OCI-LY1 (cell line): Measurements from ENCODE around the gene MAB21L4.

Experiments
- H2AFZ ChIP-seq: fragments of 200-600 bp; sonication (generic), shearing (Covaris generic); 2 replicates; pipeline ENCODE4 v1.6.0; 2014; ENCODE audit warnings: antibody characterized with exemption, mild to moderate bottlenecking, low read length
- H3F3A ChIP-seq: fragments of 200-600 bp; sonication (generic), shearing (Covaris generic); 2 replicates; pipeline ENCODE4 v1.6.0; 2014; ENCODE audit warnings: mild to moderate bottlenecking, antibody characterized with exemption, low read length, moderate library complexity; ENCODE audit not compliant: insufficient read depth
- H3K27ac ChIP-seq: fragments of 200-600 bp; sonication (generic); 2 replicates; pipeline ENCODE4 v1.5.1; 2014; ENCODE audit warnings: low read length, mixed run types, mild to moderate bottlenecking, low read depth; ENCODE audit not compliant: poor library complexity, severe bottlenecking
- H3K27me3 ChIP-seq: fragments of 200-600 bp; sonication (generic); 2 replicates; pipeline ENCODE4 v1.6.0; 2014; ENCODE audit warnings: antibody characterized with exemption, mild to moderate bottlenecking, low read length, moderate library complexity; ENCODE audit not compliant: insufficient read depth
- H3K36me3 ChIP-seq: fragments of 200-600 bp; sonication (generic); 2 replicates; pipeline ENCODE4 v1.6.1; 2014; ENCODE audit warnings: mild to moderate bottlenecking, antibody characterized with exemption, low read length, moderate library complexity, mixed read lengths; ENCODE audit not compliant: insufficient read depth
- H3K4me1 ChIP-seq: fragments of 200-600 bp; sonication (generic); 2 replicates; pipeline ENCODE4 v1.5.1; 2014; ENCODE audit warnings: mild to moderate bottlenecking, low read length, moderate library complexity; ENCODE audit not compliant: insufficient read depth, severe bottlenecking
- H3K4me2 ChIP-seq: fragments of 200-600 bp; sonication (generic), shearing (Covaris generic); 2 replicates; pipeline ENCODE4 v1.6.1; 2014; ENCODE audit warnings: low read length
- H3K4me3 ChIP-seq: fragments of 200-600 bp; sonication (generic); 2 replicates; pipeline ENCODE4 v1.5.1; 2014; ENCODE audit warnings: low read length, low read depth, mild to moderate bottlenecking, mixed read lengths; ENCODE audit not compliant: poor library complexity, severe bottlenecking
- H3K79me2 ChIP-seq: fragments of 200-600 bp; shearing (Covaris generic); 2 replicates; pipeline ENCODE4 v1.6.1; 2016; ENCODE audit warnings: mixed run types, low read length, mixed read lengths; ENCODE audit not compliant: insufficient read depth
- H3K9ac ChIP-seq: fragments of 200-600 bp; sonication (generic), shearing (Covaris generic); 2 replicates; pipeline ENCODE4 v1.6.1; 2014; ENCODE audit warnings: mild to moderate bottlenecking, low read length, mixed read lengths
- H3K9me2 ChIP-seq: fragments of 200-600 bp; sonication (generic), shearing (Covaris generic); 2 replicates; pipeline ENCODE4 v1.6.1; 2014; ENCODE audit warnings: low read depth, mild to moderate bottlenecking, low read length, mixed read lengths
- H3K9me3 ChIP-seq: fragments of 200-600 bp; shearing (Covaris generic); 2 replicates; pipeline ENCODE4 v1.6.1; 2014; ENCODE audit warnings: low read length, mixed read lengths
- H4K20me1 ChIP-seq: fragments of 200-600 bp; sonication (generic), shearing (Covaris generic); 2 replicates; pipeline ENCODE4 v1.6.0; 2016; ENCODE audit warnings: mild to moderate bottlenecking, low read length; ENCODE audit not compliant: insufficient read depth
- CTCF ChIP-seq: fragments of 200-600 bp; sonication (generic), shearing (Covaris generic); IDR thresholded peaks from 2 replicates; pipeline ENCODE4 v1.5.1; 2017; ENCODE audit warnings: mild to moderate bottlenecking, antibody characterized with exemption, low read length, moderate library complexity, mixed read lengths
- EZH2 ChIP-seq: fragments of 200-600 bp; sonication (generic), shearing (Covaris generic); IDR thresholded peaks from 2 replicates; pipeline ENCODE4 v1.8.0; 2017; ENCODE audit warnings: borderline replicate concordance, mixed run types, mild to moderate bottlenecking, antibody characterized with exemption, low read length, moderate library complexity, mixed read lengths

MAB21L4 gene

GRCh38 chr2:240894006-240894405, 1.9 kb downstream of the MAB21L4 start:
- H3K4me2 ChIP-seq: no peak overlapping the region

GRCh38 chr2:240893363-240893844, 2.6 kb downstream of the MAB21L4 start:
- no peak for TF ChIP-seq EZH2
- no peak for TF ChIP-seq CTCF
- no peaks in the 10 kb centered on the region for H3K9me2 ChIP-seq
- H3K9ac ChIP-seq: no peak overlapping the region
- no peaks in the 10 kb centered on the region for H3K4me1 ChIP-seq
- H3F3A ChIP-seq: no peaks in the 10 kb centered on the region
- no peak overlapping the region for H2AFZ ChIP-seq
- no peak overlapping the region for H3K4me3 ChIP-seq
- no peak overlapping the region for H3K27ac ChIP-seq
- no peaks in the 10 kb centered on the region for H3K36me3 ChIP-seq
- no peaks in the 10 kb centered on the region for H4K20me1 ChIP-seq
- no peaks in the 10 kb centered on the region for H3K9me3 ChIP-seq
- H3K4me2 ChIP-seq: no peak overlapping the region
- H3K27me3 ChIP-seq: no peaks in the 10 kb centered on the region
- H3K79me2 ChIP-seq: no peaks in the 10 kb centered on the region

More at GRCh38 chr2:240894006-240894405, 1.9 kb downstream of the MAB21L4 start:
- no peaks in the 10 kb centered on the region for H4K20me1 ChIP-seq
- H3K9me3 ChIP-seq: no peaks in the 10 kb centered on the region
- no peak overlapping the region for H3K9ac ChIP-seq
- H3K79me2 ChIP-seq: no peaks in the 10 kb centered on the region
- H3K27me3 ChIP-seq: no peaks in the 10 kb centered on the region
- no peaks in the 10 kb centered on the region for H3F3A ChIP-seq
- H3K4me3 ChIP-seq: no peak overlapping the region
- H3K4me1 ChIP-seq: no peaks in the 10 kb centered on the region
- H3K9me2 ChIP-seq: no peaks in the 10 kb centered on the region
- no peaks in the 10 kb centered on the region for H3K36me3 ChIP-seq
- H3K27ac ChIP-seq: no peak overlapping the region
- TF ChIP-seq EZH2 (no peak), CTCF (no peak)
- no peak overlapping the region for H2AFZ ChIP-seq

GRCh38 chr2:240892925-240893324, 3.0 kb downstream of the MAB21L4 start:
- H4K20me1 ChIP-seq: no peaks in the 10 kb centered on the region
- H3K4me2 ChIP-seq: no peak overlapping the region

More at GRCh38 chr2:240892925-240893324, 3.0 kb downstream of the MAB21L4 start:
- Histone ChIP-seq H3K27me3 (no peaks in the 10 kb centered on the region), H3K27ac (no peak overlapping the region), H3K4me3 (no peak overlapping the region), H3K9ac (no peak overlapping the region), H3K36me3 (no peaks in the 10 kb centered on the region), H3F3A (no peaks in the 10 kb centered on the region), H2AFZ (no peak overlapping the region), H3K9me3 (no peaks in the 10 kb centered on the region), H3K9me2 (no peaks in the 10 kb centered on the region), H3K4me1 (no peaks in the 10 kb centered on the region), H3K79me2 (no peaks in the 10 kb centered on the region)
- TF ChIP-seq CTCF (no peak), EZH2 (no peak)
